Large intestine (tissue), 3 donors: ENCODE measurements around the gene TF. TPM values are rescaled to one million over a fixed set of nuclear protein-coding genes. Genes with fewer than 3 reads are reported as not detected.
"Not testable (repeated sequence)": the region's sequence is repeated elsewhere in the genome, so short reads cannot be mapped to it uniquely, and the experiment has no call there.

Experiments
- DNase-seq, 2 donors: peaks; one replicate each; pipeline versions ENCODE4 v3.0.0 to v3.0.0-alpha.2; 2013
- H3K27ac ChIP-seq: one replicate; pipeline ENCODE4 v1.5.1; 2013; ENCODE audit warnings: low read length
- H3K27me3 ChIP-seq: 2 replicates; pipeline ENCODE4 v1.6.1; 2013; ENCODE audit warnings: low read length; ENCODE audit not compliant: control insufficient read depth, insufficient read depth
- H3K36me3 ChIP-seq: 2 replicates; pipeline ENCODE4 v1.6.1; 2013; ENCODE audit warnings: low read length; ENCODE audit not compliant: control insufficient read depth, insufficient read depth
- H3K4me1 ChIP-seq: one replicate; pipeline ENCODE4 v1.6.1; 2013; ENCODE audit warnings: low read length; ENCODE audit not compliant: control insufficient read depth, insufficient read depth
- H3K4me3 ChIP-seq: one replicate; pipeline ENCODE4 v1.5.1; 2013; ENCODE audit warnings: low read length
- H3K9me3 ChIP-seq: one replicate; pipeline ENCODE4 v1.6.1; 2013; ENCODE audit warnings: mild to moderate bottlenecking, low read depth, low read length, moderate library complexity; ENCODE audit not compliant: control insufficient read depth
- WGBS: methylation state at CpG from one replicate; pipeline ENCODE4 v1.1.5; 2013; ENCODE audit warnings: low lambda C conversion rate; ENCODE audit not compliant: insufficient coverage; 5-methylcytosine and 5-hydroxymethylcytosine counted together
- polyA plus RNA-seq: library from polyadenylated mRNA; unstranded; fragments of 120-200 nt; gene quantifications from one replicate; pipeline ENCODE4 v1.2.1, GENCODE V29; 2013

Gene TF
- polyA plus RNA-seq, 1 donor, result 22.5 TPM

DNA sequence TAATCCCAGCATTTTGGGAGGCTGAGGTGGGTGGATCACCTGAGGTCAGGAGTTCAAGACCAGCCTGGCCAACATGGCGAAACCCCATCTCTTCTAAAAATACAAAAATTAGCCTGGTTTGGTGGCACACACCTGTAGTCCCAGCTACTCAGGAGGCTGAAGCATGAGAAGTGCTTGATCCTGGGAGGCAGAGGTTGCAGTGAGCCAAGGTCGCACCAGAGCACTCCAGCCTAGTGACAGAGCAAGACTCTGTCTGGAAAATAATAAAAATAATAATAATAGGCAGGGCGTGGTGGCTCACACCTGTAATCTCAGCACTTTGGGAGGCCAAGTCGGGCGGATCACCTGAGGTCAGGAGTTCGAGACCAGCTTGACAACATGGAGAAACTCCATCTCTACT is 34.6 kb downstream of the TF start:
- peaks cover 13% of the 10 kb centered on the region for H3K27me3 ChIP-seq
- not testable (repeated sequence) for H3K9me3 ChIP-seq, H3K36me3 ChIP-seq, H3K4me1 ChIP-seq, H3K27ac ChIP-seq, H3K4me3 ChIP-seq, DNase-seq
- WGBS, result no CpG with 5 or more reads among the region's 6 CpGs

- Histone ChIP-seq H3K36me3 (no peaks in the 10 kb centered on the region), H3K27me3 (peaks cover 13% of the 10 kb centered on the region), H3K4me1 (no peaks in the 10 kb centered on the region), H3K27ac (no peak overlapping the region), H3K9me3 (peaks cover 7% of the 10 kb centered on the region), H3K4me3 (no peak overlapping the region)
- DNase-seq, result no peak
These were observed 35.4 kb downstream of the TF start for GRCh38 chr3:133781570-133781969.

GRCh38 chr3:133782454-133782853 is 36.3 kb downstream of the TF start:
- WGBS, result 83% methylated on average over 1 of the region's 2 CpGs
- H3K4me3 ChIP-seq, result no peak overlapping the region
- H3K9me3 ChIP-seq, result peaks cover 7% of the 10 kb centered on the region
- no peak for DNase-seq
- no peaks in the 10 kb centered on the region for H3K4me1 ChIP-seq
- H3K27ac ChIP-seq, result no peak overlapping the region
- no peaks in the 10 kb centered on the region for H3K36me3 ChIP-seq
- peaks cover 13% of the 10 kb centered on the region for H3K27me3 ChIP-seq

- no CpG with 5 or more reads among the region's 32 CpGs for WGBS
- Histone ChIP-seq H3K4me1 (no peaks in the 10 kb centered on the region), H3K27me3 (peaks cover 13% of the 10 kb centered on the region), H3K27ac (no peak overlapping the region), H3K4me3 (no peak overlapping the region), H3K36me3 (no peaks in the 10 kb centered on the region), H3K9me3 (peaks cover 7% of the 10 kb centered on the region)
- no peak for DNase-seq
These were observed 37.6 kb downstream of the TF start for GRCh38 chr3:133783762-133784161.

DNA sequence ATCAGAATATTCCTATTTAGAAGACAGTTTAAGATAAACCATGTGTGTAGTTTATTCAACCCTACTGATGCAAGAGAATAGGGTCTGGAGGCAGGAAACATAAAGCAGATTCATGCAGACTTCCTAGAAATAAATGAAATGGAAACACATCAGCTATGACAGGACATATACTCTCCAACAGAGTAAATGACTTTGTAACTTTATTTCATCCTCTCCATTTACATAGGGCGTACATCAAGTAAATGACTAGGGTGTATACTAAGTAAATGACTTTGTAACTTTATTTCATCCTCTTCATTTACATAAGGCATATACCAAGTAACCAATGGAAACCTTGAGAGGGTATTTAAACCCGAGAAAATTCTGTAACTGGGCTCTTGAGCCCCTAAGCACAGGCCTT is 41.8 kb downstream of the TF start:
- Histone ChIP-seq H3K4me1 (no peaks in the 10 kb centered on the region), H3K27me3 (peaks cover 10% of the 10 kb centered on the region), H3K36me3 (no peaks in the 10 kb centered on the region), H3K9me3 (peaks cover 7% of the 10 kb centered on the region), H3K4me3 (no peak overlapping the region), H3K27ac (no peak overlapping the region)
- no CpG with 5 or more reads among the region's 2 CpGs for WGBS
- DNase-seq, result no peak

DNA sequence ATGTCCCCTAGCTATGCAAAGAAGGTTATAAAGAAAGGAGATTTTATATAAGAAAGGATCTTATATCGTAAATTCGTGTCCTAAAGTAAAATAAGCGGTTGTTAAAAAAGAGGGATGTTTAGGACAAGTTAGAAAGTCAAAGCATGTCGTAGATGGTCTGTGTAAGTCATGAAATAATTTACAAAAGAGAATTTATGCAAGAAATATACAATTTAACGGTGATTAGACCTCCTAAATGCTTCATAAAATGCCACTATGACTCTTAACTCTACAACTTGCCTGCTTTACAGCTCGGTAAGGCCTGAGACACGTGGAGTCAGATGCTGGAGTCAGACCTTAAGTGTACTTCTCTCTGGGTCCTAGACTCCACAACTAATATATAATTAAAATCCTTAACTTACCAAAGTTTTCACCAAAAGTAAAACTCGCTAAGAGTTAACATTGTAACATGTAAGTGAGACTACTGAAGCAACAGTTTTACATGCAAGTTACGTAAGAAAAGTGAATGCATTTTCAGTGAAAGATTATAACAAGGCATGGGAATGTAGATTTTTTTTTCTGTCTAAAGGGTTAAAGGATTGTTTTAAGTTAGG is 46.1 kb downstream of the TF start:
- no peaks in the 10 kb centered on the region for H3K27me3 ChIP-seq
- H3K27ac ChIP-seq, result no peak overlapping the region
- WGBS, result 72% methylated on average over 5 of the region's 9 CpGs
- no peak overlapping the region for H3K4me3 ChIP-seq
- H3K9me3 ChIP-seq, result no peaks in the 10 kb centered on the region
- no peak for DNase-seq
- no peaks in the 10 kb centered on the region for H3K4me1 ChIP-seq
- H3K36me3 ChIP-seq, result no peaks in the 10 kb centered on the region

GRCh38 chr3:133797396-133798105 is 51.4 kb downstream of the TF start:
- no peaks in the 10 kb centered on the region for H3K4me1 ChIP-seq
- no peak overlapping the region for H3K4me3 ChIP-seq
- no peak for DNase-seq
- peaks cover 9% of the 10 kb centered on the region for H3K27me3 ChIP-seq
- WGBS, result 80% methylated on average over 1 of the region's 3 CpGs
- no peak overlapping the region for H3K27ac ChIP-seq
- H3K9me3 ChIP-seq, result no peaks in the 10 kb centered on the region
- H3K36me3 ChIP-seq, result no peaks in the 10 kb centered on the region

- no peaks in the 10 kb centered on the region for H3K9me3 ChIP-seq
- WGBS, result no CpG with 5 or more reads among the region's 7 CpGs
- DNase-seq, result peak in 1 of 2 donors; percentile 23
- no peak overlapping the region for H3K4me3 ChIP-seq
- no peaks in the 10 kb centered on the region for H3K36me3 ChIP-seq
- no peak overlapping the region for H3K27ac ChIP-seq
- H3K4me1 ChIP-seq, result no peaks in the 10 kb centered on the region
- peaks cover 9% of the 10 kb centered on the region for H3K27me3 ChIP-seq
These were observed 53.8 kb downstream of the TF start for GRCh38 chr3:133799794-133800585.

- Histone ChIP-seq H3K4me3 (no peak overlapping the region), H3K4me1 (no peaks in the 10 kb centered on the region), H3K9me3 (no peaks in the 10 kb centered on the region), H3K27ac (no peak overlapping the region), H3K36me3 (peaks cover 7% of the 10 kb centered on the region), H3K27me3 (peaks cover 9% of the 10 kb centered on the region)
- no CpG with 5 or more reads among the region's 5 CpGs for WGBS
- DNase-seq, result no peak
These were observed 57.3 kb downstream of the TF start for GRCh38 chr3:133803469-133803868.

DNA sequence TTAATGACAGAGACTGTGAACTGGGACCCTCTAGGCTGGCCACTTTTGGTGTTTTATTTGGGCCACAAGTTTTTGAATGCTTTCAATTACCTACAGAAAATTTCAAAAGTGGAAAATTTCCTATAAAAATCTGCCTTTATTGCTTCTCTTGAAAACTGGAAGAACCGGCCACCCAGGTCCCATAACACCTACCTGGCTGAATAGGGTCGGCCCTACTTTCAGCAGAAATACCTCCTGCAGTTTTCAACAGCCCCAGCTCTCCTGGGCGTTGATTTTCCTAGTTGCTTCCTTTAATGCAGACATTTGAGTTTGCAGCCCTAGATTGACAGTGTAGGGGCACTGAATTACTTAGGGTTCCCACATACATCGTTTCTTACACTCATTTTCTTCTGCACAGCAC is 58.7 kb downstream of the TF start:
- WGBS, result 33% methylated on average over 1 of the region's 4 CpGs
- Histone ChIP-seq H3K36me3 (peaks cover 8% of the 10 kb centered on the region), H3K4me1 (no peaks in the 10 kb centered on the region), H3K9me3 (no peaks in the 10 kb centered on the region), H3K27me3 (peaks cover 9% of the 10 kb centered on the region), H3K27ac (no peak overlapping the region), H3K4me3 (peak overlapping the region; percentile 90)
- DNase-seq, result no peak
